Measurements from ENCODE around the gene RCE1.

RCE1 gene

GRCh38 chr11:66851239-66851596 lies 8.0 kb downstream of the RCE1 start:
- peaks cover 7% of the 10 kb centered on the region for H3K36me3 ChIP-seq (ENCODE audit: control insufficient read depth, insufficient read depth, low read length)
- no peak for DNase-seq
- no peaks in the 10 kb centered on the region for H3K27me3 ChIP-seq (replicated peaks; ENCODE audit: control insufficient read depth, insufficient read depth, low read length, poor library complexity, severe bottlenecking)
- H3K9me3 ChIP-seq (ENCODE audit: control insufficient read depth, low read length): no peaks in the 10 kb centered on the region
- peaks cover 12% of the 10 kb centered on the region for H3K4me1 ChIP-seq (ENCODE audit: control insufficient read depth, insufficient read depth, low read length, poor library complexity, severe bottlenecking)
- no peak overlapping the region for H3K4me3 ChIP-seq (ENCODE audit: insufficient read depth, low read depth, low read length, poor library complexity, severe bottlenecking)
- H3K27ac ChIP-seq (ENCODE audit: insufficient read depth, low read length, poor library complexity, severe bottlenecking): no peak overlapping the region

GRCh38 chr11:66851698-66852465 lies 8.6 kb downstream of the RCE1 start:
- DNase-seq: no peak
- Histone ChIP-seq H3K36me3 (ENCODE audit: control insufficient read depth, insufficient read depth, low read length) (peaks cover 1% of the 10 kb centered on the region), H3K4me1 (ENCODE audit: control insufficient read depth, insufficient read depth, low read length, poor library complexity, severe bottlenecking) (peaks cover 12% of the 10 kb centered on the region), H3K27ac (ENCODE audit: insufficient read depth, low read length, poor library complexity, severe bottlenecking) (no peak overlapping the region), H3K27me3 (replicated peaks; ENCODE audit: control insufficient read depth, insufficient read depth, low read length, poor library complexity, severe bottlenecking) (no peaks in the 10 kb centered on the region), H3K9me3 (ENCODE audit: control insufficient read depth, low read length) (no peaks in the 10 kb centered on the region), H3K4me3 (ENCODE audit: insufficient read depth, low read depth, low read length, poor library complexity, severe bottlenecking) (no peak overlapping the region)

GRCh38 chr11:66852466-66853241 lies 9.4 kb downstream of the RCE1 start:
- no peak for DNase-seq
- Histone ChIP-seq H3K27ac (ENCODE audit: insufficient read depth, low read length, poor library complexity, severe bottlenecking) (no peak overlapping the region), H3K9me3 (ENCODE audit: control insufficient read depth, low read length) (no peaks in the 10 kb centered on the region), H3K36me3 (ENCODE audit: control insufficient read depth, insufficient read depth, low read length) (no peaks in the 10 kb centered on the region), H3K4me1 (ENCODE audit: control insufficient read depth, insufficient read depth, low read length, poor library complexity, severe bottlenecking) (peaks cover 12% of the 10 kb centered on the region), H3K27me3 (replicated peaks; ENCODE audit: control insufficient read depth, insufficient read depth, low read length, poor library complexity, severe bottlenecking) (no peaks in the 10 kb centered on the region), H3K4me3 (ENCODE audit: insufficient read depth, low read depth, low read length, poor library complexity, severe bottlenecking) (no peak overlapping the region)

GRCh38 chr11:66853242-66854229 lies 10.3 kb downstream of the RCE1 start:
- Histone ChIP-seq H3K4me1 (ENCODE audit: control insufficient read depth, insufficient read depth, low read length, poor library complexity, severe bottlenecking) (peaks cover 12% of the 10 kb centered on the region), H3K36me3 (ENCODE audit: control insufficient read depth, insufficient read depth, low read length) (no peaks in the 10 kb centered on the region), H3K4me3 (ENCODE audit: insufficient read depth, low read depth, low read length, poor library complexity, severe bottlenecking) (no peak overlapping the region), H3K27me3 (replicated peaks; ENCODE audit: control insufficient read depth, insufficient read depth, low read length, poor library complexity, severe bottlenecking) (no peaks in the 10 kb centered on the region), H3K27ac (ENCODE audit: insufficient read depth, low read length, poor library complexity, severe bottlenecking) (no peak overlapping the region), H3K9me3 (ENCODE audit: control insufficient read depth, low read length) (no peaks in the 10 kb centered on the region)
- DNase-seq: no peak

- no peaks in the 10 kb centered on the region for H3K9me3 ChIP-seq (ENCODE audit: control insufficient read depth, low read length)
- no peaks in the 10 kb centered on the region for H3K27me3 ChIP-seq (replicated peaks; ENCODE audit: control insufficient read depth, insufficient read depth, low read length, poor library complexity, severe bottlenecking)
- no peak overlapping the region for H3K27ac ChIP-seq (ENCODE audit: insufficient read depth, low read length, poor library complexity, severe bottlenecking)
- H3K4me3 ChIP-seq (ENCODE audit: insufficient read depth, low read depth, low read length, poor library complexity, severe bottlenecking): no peak overlapping the region
- DNase-seq: no peak
- no peaks in the 10 kb centered on the region for H3K36me3 ChIP-seq (ENCODE audit: control insufficient read depth, insufficient read depth, low read length)
- H3K4me1 ChIP-seq (ENCODE audit: control insufficient read depth, insufficient read depth, low read length, poor library complexity, severe bottlenecking): peaks cover 12% of the 10 kb centered on the region
These were observed 11.0 kb downstream of the RCE1 start for GRCh38 chr11:66854231-66854661.

DNA sequence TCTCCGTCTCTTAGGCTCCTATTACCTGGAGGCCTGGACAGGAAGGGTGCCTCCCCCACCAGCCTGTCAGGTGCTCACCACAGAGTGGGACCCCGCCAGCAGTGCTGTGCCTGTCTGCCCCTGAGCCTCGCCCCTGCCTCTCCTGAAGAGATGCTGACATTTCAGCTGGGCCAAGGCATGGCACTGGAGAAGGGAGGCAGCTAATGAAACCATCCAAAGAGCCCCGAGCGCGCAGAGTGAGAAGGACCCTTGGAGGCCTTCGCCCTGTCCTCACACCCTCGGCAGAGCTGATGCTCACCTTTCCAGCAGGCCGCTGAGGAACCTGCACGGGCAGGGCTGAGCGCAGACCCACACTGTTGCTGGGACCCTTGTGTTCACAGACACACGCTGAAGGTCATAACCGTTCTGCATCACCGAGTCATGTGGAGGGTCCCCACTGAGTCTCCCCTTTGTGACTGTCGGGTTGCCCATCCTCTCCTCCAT lies 11.5 kb downstream of the RCE1 start:
- Histone ChIP-seq H3K9me3 (ENCODE audit: control insufficient read depth, low read length) (no peaks in the 10 kb centered on the region), H3K4me3 (ENCODE audit: insufficient read depth, low read depth, low read length, poor library complexity, severe bottlenecking) (no peak overlapping the region)
- DNase-seq: no peak

GRCh38 chr11:66855574-66856495 lies 12.6 kb downstream of the RCE1 start:
- H3K4me1 ChIP-seq (ENCODE audit: control insufficient read depth, insufficient read depth, low read length, poor library complexity, severe bottlenecking): peaks cover 12% of the 10 kb centered on the region
- H3K4me3 ChIP-seq (ENCODE audit: insufficient read depth, low read depth, low read length, poor library complexity, severe bottlenecking): peak overlapping the region; percentile 64
- peak; percentile 69 to 77 (median 72) for DNase-seq
- H3K27me3 ChIP-seq (replicated peaks; ENCODE audit: control insufficient read depth, insufficient read depth, low read length, poor library complexity, severe bottlenecking): no peaks in the 10 kb centered on the region
- H3K36me3 ChIP-seq (ENCODE audit: control insufficient read depth, insufficient read depth, low read length): no peaks in the 10 kb centered on the region
- peak overlapping the region; percentile 50 for H3K27ac ChIP-seq (ENCODE audit: insufficient read depth, low read length, poor library complexity, severe bottlenecking)
- H3K9me3 ChIP-seq (ENCODE audit: control insufficient read depth, low read length): no peaks in the 10 kb centered on the region

More for the DNA sequence above, 11.5 kb downstream of the RCE1 start:
- Histone ChIP-seq H3K27ac (ENCODE audit: insufficient read depth, low read length, poor library complexity, severe bottlenecking) (no peak overlapping the region), H3K36me3 (ENCODE audit: control insufficient read depth, insufficient read depth, low read length) (no peaks in the 10 kb centered on the region), H3K4me1 (ENCODE audit: control insufficient read depth, insufficient read depth, low read length, poor library complexity, severe bottlenecking) (peaks cover 12% of the 10 kb centered on the region), H3K27me3 (replicated peaks; ENCODE audit: control insufficient read depth, insufficient read depth, low read length, poor library complexity, severe bottlenecking) (no peaks in the 10 kb centered on the region)

DNA sequence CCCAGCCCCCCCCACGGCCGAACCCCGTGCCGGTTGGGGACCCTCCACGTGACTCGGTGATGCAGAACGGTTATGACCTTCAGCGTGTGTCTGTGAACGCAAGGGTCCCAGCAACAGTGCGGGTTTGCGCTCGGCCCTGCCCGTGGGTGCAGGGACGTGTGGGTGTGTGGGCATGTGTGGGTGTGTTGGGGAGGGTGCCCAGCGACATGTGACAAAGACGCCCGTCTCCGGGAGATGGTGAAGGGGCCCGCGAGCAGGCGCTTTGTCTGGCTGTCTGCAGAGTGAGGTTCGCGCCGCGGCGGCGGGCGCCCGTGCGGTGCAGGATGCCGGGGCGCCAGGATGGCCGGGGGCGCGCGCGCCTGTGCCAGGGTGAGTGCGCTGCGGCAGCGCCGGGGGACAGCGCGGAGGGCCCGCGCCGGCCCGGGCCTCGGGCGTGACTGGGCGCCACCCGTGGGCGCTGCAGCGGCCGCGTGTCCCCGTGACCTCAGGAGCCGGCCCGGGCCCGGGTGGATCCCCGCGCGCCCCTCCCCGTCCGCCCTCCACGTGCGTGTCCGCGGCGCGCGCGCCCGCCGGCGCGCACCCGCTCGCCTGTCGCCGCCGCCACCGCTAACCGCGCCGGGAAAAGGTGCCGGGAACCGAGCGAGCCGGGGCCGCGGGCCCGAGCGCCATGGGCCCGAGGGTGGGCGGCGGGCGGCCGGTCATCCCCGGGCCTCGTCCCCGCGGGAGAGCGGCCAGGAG lies 13.4 kb downstream of the RCE1 start, which contains the start of gene LRFN4:
Gene LRFN4, plus strand, starts transcription at position 569 of the 738 bp plus-strand sequence. CDS start 681 bp downstream, outside the sequence.
- Histone ChIP-seq H3K9me3 (ENCODE audit: control insufficient read depth, low read length) (no peaks in the 10 kb centered on the region), H3K4me3 (ENCODE audit: insufficient read depth, low read depth, low read length, poor library complexity, severe bottlenecking) (peak within 1 kb of the TSS; percentile 64), H3K27me3 (replicated peaks; ENCODE audit: control insufficient read depth, insufficient read depth, low read length, poor library complexity, severe bottlenecking) (no peaks in the 10 kb centered on the region), H3K4me1 (ENCODE audit: control insufficient read depth, insufficient read depth, low read length, poor library complexity, severe bottlenecking) (peaks cover 10% of the 10 kb centered on the region), H3K27ac (ENCODE audit: insufficient read depth, low read length, poor library complexity, severe bottlenecking) (peak within 1 kb of the TSS; percentile 50), H3K36me3 (ENCODE audit: control insufficient read depth, insufficient read depth, low read length) (no peaks in the 10 kb centered on the region)
- peak in 1 of 3 donors; percentile 59 for DNase-seq
